Daoy (cell line): ENCODE results near the gene CDK17. TPM values are rescaled to one million over a fixed set of nuclear protein-coding genes. Genes with fewer than 3 reads are reported as not detected.
"Not testable (repeated sequence)": the region's sequence is repeated elsewhere in the genome, so short reads cannot be mapped to it uniquely, and the experiment has no call there.

Source experiments
- DNase-seq: peaks from one replicate; pipeline ENCODE4 v3.0.0-alpha.2; 2015; ENCODE audit warnings: low read depth
- total RNA-seq: library from RNA; depleted of rRNA; stranded (reverse); fragments of >200 nt; shearing (Covaris generic); gene quantifications from 2 replicates; pipeline ENCODE4 v1.2.3, GENCODE V29; 2014; rRNA removed

Gene CDK17
- 16.9 and 36.3 TPM in 2 replicates for total RNA-seq

- DNase-seq: peak; percentile 87
Observed at GRCh38 chr12:96399919-96400630, at the start of gene CDK17. Gene CDK17 (minus strand): TSS chr12:96400439. CDS start chr12:96334836, 65,603 bp downstream.

DNA sequence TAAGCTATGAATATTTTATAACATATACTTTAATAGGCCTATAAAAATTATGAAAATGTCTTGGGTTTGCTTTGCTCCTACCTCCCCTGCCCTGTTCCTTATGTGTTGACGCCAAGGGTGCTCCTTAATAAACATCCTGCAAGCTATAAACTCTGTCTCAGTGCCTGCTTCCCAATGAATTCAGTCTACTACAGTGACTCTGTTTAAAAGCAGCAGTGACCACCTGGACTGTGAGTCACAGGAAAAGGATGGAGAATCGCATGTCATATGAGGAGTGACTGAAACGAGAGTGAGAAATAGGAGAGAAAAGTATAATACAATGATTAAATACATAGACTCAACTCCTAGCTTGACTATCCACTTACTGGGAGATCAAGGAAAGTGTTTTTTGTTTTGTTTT lies 48.1 kb upstream of the CDK17 start:
- peak; percentile 64 for DNase-seq

DNA sequence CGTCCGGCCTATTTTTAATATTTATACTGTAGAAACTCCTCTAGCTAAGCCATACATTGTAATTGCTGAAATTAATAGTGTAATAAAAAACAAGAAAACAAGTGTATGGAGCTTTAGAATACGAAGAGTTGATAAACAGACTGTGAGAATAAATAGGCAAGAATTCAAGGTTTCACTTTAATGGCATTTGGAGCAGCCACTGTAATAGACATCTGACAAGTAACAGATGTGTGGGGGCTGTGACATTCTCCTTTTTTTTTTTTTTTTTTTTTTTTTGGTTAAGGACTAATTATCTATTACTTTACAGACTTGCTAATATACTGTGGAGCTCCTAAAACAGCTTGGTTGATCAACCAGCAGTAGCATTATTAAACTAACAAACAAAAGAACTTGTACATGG lies 47.0 kb upstream of the CDK17 start:
- DNase-seq: no peak

GRCh38 chr12:96445691-96446583 lies 45.7 kb upstream of the CDK17 start:
- DNase-seq: peak; percentile 92

DNA sequence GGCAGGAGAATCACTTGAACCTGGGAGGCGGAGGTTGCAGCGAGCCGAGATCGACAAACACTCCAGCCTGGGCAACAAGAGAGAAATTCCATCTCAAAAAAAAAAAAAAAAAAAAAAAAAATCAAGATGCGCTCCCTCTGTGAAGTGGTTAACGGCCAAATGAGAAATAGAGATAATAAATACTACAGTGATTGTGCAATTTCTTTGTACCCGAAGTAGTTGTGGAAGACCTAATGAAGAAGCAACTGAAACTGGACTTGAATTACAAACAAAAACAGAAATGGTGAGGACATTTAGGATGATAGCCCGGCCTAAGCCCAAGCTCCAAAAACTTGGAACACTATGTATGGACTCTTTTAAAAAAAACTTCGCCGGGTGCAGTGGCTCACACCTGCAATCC lies 44.2 kb upstream of the CDK17 start:
- no peak for DNase-seq

- DNase-seq: no peak
Observed at GRCh38 chr12:96442906-96443305, 42.7 kb upstream of the CDK17 start.

DNA sequence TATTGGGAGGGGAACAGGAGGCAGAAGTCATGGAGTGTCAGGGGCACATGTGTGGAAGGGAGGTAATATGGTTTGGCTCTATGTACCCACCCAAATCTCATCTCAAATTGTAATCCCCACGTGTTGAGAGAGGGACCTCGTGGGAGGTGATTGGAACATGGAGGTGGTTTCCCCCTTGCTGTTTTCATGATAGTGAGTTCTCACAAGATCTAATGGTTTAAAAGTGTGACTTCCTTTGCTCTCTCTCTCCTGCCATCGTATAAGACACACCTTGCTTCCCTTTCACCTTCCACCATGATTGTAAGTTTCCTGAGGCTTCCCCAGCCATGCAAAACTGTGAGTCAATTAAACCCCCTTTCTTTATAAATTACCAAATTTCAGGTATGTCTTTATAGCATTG lies 41.6 kb upstream of the CDK17 start:
- no peak for DNase-seq

DNA sequence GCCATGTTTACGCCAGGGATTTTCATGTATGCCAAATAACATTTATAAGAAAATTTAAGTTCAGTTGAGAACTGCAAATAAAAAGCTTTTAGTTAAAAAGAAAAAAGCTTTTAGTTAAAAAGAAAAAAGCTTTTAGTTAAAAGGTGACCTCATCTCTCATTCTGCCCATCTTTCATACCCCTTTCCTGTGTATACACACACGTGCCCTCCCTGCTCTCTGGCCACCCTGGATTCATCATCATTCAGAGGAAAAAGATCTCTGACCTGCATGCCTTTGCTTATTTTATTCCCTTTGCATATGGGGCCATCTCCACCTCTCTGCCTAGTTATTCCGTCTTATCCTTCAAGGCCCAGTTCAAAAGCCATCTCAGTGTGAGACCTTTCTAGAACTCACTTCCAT lies 38.1 kb upstream of the CDK17 start:
- DNase-seq: no peak

DNA sequence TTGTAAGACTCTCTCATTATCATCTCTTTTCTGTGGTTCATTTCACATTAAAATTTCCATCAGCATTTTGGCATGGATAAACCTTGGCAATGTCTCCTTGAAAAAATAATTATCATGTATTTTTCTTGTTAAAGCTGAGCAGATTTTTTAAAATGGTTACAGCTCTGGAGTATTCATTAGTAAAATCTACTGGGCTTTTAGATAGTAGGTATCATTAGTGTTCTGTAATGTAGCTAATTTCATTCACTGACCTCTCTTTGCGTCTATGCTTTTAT lies 36.9 kb upstream of the CDK17 start:
- no peak for DNase-seq

- no peak for DNase-seq
Observed at GRCh38 chr12:96436366-96437170, 36.3 kb upstream of the CDK17 start.

DNA sequence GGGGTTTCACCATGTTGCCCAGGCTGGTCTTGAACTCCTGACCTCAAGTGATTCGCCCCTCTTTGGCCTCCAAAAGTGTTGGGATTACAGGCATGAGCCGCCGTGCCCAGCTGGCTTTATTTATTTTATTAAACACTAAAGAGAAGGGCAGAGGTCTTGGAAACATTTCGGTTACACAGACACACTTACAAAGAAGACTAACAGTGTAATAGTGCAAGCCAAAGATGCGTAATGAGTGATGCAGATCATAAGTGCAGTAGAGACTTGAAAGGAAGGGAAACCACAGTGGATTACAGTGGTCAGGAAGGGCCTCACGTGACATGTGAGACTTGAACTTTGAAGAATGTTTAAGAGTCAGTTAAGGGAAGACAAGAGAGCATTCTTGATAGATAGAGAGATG lies 33.9 kb upstream of the CDK17 start:
- peak; percentile 84 for DNase-seq

GRCh38 chr12:96432496-96433321 lies 32.5 kb upstream of the CDK17 start:
- not testable (repeated sequence) for DNase-seq

GRCh38 chr12:96431067-96431466 lies 30.8 kb upstream of the CDK17 start:
- no peak for DNase-seq

DNA sequence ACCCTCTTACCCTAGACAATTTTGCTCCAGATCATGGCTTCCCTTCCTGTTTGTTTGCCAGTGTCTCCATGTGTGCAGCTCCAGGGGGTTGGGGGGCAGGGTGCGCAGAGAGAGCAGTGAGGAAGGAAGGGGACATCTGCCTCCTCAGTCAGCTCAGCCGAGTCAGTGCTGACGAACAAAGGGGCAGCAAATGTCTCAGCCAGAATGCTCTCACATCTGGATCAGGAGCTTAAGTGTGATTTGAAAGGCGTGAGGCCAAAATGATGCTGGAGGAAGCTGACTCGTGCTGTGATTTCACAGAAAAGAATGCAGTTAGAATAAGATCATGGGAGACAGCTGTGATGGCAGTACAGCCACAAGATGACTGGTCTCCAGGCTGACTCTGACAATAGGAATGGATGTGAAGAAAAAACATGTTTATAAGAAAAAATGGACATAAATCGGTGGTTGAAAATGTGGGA lies 27.1 kb upstream of the CDK17 start:
- DNase-seq: peak; percentile 99

DNA sequence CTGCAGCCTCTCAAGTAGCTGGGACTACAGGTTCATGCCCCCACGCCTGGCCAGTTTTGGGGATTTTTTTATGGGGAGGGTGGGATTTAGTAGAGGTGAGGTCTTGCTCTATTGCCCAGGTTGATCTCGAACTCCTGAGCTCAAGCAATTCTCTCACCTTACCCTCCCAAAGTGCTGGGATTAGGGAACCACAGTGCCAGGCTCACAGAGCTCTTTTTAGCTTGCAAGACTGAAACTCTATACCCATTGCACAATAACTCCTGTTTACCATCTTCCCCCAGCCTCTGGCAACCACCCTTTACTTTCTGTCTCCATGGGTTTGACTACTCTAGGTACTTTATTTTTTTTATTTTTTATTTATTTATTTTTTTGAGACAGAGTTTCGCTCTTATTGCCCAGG lies 25.7 kb upstream of the CDK17 start:
- peak; percentile 50 for DNase-seq

- peak; percentile 73 for DNase-seq
Observed at GRCh38 chr12:96425321-96425720, 25.1 kb upstream of the CDK17 start.

DNA sequence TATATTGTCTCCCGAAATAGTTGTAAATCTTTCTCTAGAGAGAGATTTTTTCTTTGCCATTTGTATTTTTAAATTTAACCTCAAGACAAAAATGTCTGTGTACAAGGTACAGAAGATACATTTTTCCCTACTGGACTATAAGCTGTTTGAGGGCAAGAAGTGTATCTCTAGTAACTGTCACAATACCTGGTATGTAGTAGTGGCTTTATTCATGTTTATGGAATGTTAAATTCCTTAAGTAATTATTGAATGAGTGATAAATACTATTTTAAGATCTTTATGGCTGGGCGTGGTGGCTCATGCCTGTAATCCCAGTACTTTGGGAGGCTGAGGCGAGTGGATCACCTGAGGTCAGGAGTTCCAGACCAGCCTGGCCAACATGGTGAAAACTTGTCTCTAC lies 24.4 kb upstream of the CDK17 start:
- no peak for DNase-seq

- DNase-seq: no peak
Observed at GRCh38 chr12:96422192-96422591, 22.0 kb upstream of the CDK17 start.

- DNase-seq: peak; percentile 38
Observed at GRCh38 chr12:96421014-96421413, 20.8 kb upstream of the CDK17 start.

DNA sequence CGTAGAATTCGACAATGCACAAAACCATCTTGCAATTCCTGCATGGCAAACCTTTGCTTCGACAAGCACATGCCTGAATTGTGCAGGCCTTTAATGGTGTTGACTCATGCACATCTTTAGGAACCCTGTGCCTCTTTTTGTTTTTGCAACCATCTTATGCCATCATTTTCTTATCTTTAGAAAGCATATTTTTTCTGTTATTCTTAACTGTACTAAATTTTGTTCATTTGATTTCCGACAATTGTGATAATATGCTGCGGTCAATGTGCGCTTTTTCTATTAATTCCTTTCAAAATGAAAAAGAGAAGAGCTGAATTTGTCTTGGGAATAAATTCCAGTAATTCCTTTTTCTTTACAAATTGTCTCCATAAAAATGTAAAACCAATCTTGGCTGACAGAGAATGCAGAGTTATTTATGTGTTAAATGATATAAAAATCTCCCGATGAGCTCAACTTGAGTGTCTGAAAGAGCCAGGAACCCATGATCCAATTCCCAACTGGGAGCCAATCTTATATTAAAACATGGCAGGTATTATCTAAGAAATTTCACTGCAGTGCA lies 20.1 kb upstream of the CDK17 start:
- no peak for DNase-seq
